Measurements from ENCODE around the gene C1orf53.

- TF ChIP-seq CTCF (conservative IDR thresholded peaks at IDR 0.05): no peak
- TF ChIP-seq ZFX (IDR thresholded peaks at IDR 0.05): no peak
Measured at GRCh38 chr1:197951089-197951488, 48.7 kb downstream of the C1orf53 start.

Measured in C4-2B (cell line).